Measurements from ENCODE around the gene EIF3M. TPM values are rescaled to one million over a fixed set of nuclear protein-coding genes. Genes with fewer than 3 reads are reported as not detected.

Gene EIF3M
- total and polyA plus RNA-seq, 4 donors: 115 to 223 (median 142) TPM

DNA sequence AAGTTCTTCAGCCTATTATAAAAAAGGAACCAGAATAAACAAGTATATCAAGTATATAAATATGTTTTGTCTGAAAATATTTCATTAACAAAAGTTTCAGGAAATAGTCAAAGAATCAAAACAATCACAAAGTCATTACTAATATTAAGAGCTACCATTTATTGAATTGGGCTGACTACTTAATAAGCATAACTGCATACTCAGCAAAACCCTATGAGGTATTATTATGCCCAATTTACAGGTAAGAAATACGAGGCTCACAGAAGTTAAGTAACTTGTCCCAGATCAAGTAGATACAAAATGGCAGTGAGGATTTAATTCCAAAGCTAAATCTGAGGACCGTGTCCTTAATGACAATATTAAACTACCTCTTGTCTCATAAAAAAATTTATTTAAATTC, 52.2 kb downstream of the EIF3M start (continued):
- TF ChIP-seq EGR1 (IDR thresholded peaks at IDR 0.05; ENCODE audit: low read depth in 2 of 2): no peak
- no peak for TF ChIP-seq RAD21 (IDR thresholded peaks at IDR 0.05)
- no peak for TF ChIP-seq HNF4A (conservative IDR thresholded peaks at IDR 0.05)
- no peak for TF ChIP-seq NR2F2 (IDR thresholded peaks at IDR 0.05)

DNA sequence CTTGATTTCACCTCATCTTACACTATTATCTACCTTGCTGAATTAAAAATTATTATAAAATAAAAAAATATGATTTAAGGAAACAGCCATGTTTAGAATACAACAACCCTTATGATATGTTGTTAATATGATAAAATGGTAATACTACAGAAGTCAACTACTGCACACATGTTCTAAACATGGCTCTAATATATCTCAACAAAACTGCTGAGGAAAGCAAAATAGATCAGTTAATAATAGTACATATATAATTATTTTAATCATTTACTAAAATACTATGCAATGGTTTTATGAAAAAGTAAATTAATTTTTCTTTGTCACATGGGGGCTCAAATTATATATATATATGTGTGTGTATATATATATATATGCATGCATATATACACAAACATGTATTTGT, 57.7 kb downstream of the EIF3M start:
- Histone ChIP-seq H3K9ac (ENCODE audit: low read depth in 1 of 2, low read length in 2 of 2) (no peak overlapping the region), H3K27me3 (ENCODE audit: control insufficient read depth in 4 of 4, insufficient read depth in 4 of 4, low read length in 3 of 4) (no peaks in the 10 kb centered on the region), H3K9me3 (ENCODE audit: control insufficient read depth in 4 of 4, low read length in 3 of 4) (no peaks in the 10 kb centered on the region), H3K36me3 (ENCODE audit: control insufficient read depth in 4 of 4, insufficient read depth in 3 of 4, low read depth in 1 of 4, low read length in 3 of 4) (no peaks in the 10 kb centered on the region), H3K27ac (ENCODE audit: low read depth in 1 of 2, low read length in 2 of 2) (no peak overlapping the region), H3K4me3 (ENCODE audit: low read depth in 1 of 3, low read length in 3 of 3) (no peak overlapping the region), H3K4me1 (ENCODE audit: control insufficient read depth in 4 of 4, insufficient read depth in 4 of 4, low read length in 3 of 4) (no peaks in the 10 kb centered on the region)
- TF ChIP-seq FOXA2 (IDR thresholded peaks at IDR 0.05): no peak
- TF ChIP-seq, protein P1, sequence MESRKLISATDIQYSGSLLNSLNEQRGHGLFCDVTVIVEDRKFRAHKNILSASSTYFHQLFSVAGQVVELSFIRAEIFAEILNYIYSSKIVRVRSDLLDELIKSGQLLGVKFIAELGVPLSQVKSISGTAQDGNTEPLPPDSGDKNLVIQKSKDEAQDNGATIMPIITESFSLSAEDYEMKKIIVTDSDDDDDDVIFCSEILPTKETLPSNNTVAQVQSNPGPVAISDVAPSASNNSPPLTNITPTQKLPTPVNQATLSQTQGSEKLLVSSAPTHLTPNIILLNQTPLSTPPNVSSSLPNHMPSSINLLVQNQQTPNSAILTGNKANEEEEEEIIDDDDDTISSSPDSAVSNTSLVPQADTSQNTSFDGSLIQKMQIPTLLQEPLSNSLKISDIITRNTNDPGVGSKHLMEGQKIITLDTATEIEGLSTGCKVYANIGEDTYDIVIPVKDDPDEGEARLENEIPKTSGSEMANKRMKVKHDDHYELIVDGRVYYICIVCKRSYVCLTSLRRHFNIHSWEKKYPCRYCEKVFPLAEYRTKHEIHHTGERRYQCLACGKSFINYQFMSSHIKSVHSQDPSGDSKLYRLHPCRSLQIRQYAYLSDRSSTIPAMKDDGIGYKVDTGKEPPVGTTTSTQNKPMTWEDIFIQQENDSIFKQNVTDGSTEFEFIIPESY (IDR thresholded peaks at IDR 0.05): no peak
- TF ChIP-seq, protein P2, sequence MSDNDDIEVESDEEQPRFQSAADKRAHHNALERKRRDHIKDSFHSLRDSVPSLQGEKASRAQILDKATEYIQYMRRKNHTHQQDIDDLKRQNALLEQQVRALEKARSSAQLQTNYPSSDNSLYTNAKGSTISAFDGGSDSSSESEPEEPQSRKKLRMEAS (IDR thresholded peaks at IDR 0.05): no peak
- TF ChIP-seq GABPA (IDR thresholded peaks at IDR 0.05 in 1 of 2, conservative IDR thresholded peaks at IDR 0.05 in 1 of 2): no peak
- TF ChIP-seq FOXA1 (IDR thresholded peaks at IDR 0.05): no peak
- no peak for TF ChIP-seq EGR1 (IDR thresholded peaks at IDR 0.05; ENCODE audit: low read depth in 2 of 2)
- no peak for TF ChIP-seq HNF4A (conservative IDR thresholded peaks at IDR 0.05)
- no peak for TF ChIP-seq TAF1 (conservative IDR thresholded peaks at IDR 0.05)
- no peak for TF ChIP-seq SP1 (IDR thresholded peaks at IDR 0.05)
- TF ChIP-seq YY1 (IDR thresholded peaks at IDR 0.05): no peak
- no peak for TF ChIP-seq HNF4G (IDR thresholded peaks at IDR 0.05)
- no peak for TF ChIP-seq JUND (IDR thresholded peaks at IDR 0.05)
- no peak for TF ChIP-seq RXRA (IDR thresholded peaks at IDR 0.05)
- DNase-seq (ENCODE audit: low spot score): no peak

DNA sequence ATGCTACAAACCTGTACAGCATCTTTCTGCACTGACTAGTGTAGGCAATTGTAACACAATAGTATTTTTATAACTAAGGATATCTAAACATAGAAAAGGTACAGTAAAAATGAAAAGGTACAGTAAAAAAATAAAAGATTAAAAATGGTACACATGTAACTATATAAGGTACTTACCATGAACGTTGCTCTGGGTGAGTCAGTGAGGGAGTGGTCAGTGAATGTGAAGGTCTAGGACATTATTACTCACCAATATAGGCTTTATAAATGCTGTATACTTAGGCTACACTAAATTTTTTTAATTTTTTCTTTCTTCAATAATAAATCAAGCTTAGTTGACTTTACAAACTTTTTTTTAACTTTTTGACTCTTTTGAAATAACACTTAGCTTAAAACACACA, 59.9 kb downstream of the EIF3M start:
- H3K36me3 ChIP-seq (ENCODE audit: control insufficient read depth in 4 of 4, insufficient read depth in 3 of 4, low read depth in 1 of 4, low read length in 3 of 4): no peaks in the 10 kb centered on the region
- H3K27me3 ChIP-seq (ENCODE audit: control insufficient read depth in 4 of 4, insufficient read depth in 4 of 4, low read length in 3 of 4): no peaks in the 10 kb centered on the region
- 68% methylated on average over 1 of the region's 1 CpG for WGBS
- no peak overlapping the region for H3K9ac ChIP-seq (ENCODE audit: low read depth in 1 of 2, low read length in 2 of 2)
- no peak overlapping the region for H3K27ac ChIP-seq (ENCODE audit: low read depth in 1 of 2, low read length in 2 of 2)
- no peaks in the 10 kb centered on the region for H3K9me3 ChIP-seq (ENCODE audit: control insufficient read depth in 4 of 4, low read length in 3 of 4)
- no peaks in the 10 kb centered on the region for H3K4me1 ChIP-seq (ENCODE audit: control insufficient read depth in 4 of 4, insufficient read depth in 4 of 4, low read length in 3 of 4)
- no peak for DNase-seq (ENCODE audit: low spot score)
- no peak overlapping the region for H3K4me3 ChIP-seq (ENCODE audit: low read depth in 1 of 3, low read length in 3 of 3)
- no peak for TF ChIP-seq GABPA (IDR thresholded peaks at IDR 0.05 in 1 of 2, conservative IDR thresholded peaks at IDR 0.05 in 1 of 2)
- TF ChIP-seq, protein P3, sequence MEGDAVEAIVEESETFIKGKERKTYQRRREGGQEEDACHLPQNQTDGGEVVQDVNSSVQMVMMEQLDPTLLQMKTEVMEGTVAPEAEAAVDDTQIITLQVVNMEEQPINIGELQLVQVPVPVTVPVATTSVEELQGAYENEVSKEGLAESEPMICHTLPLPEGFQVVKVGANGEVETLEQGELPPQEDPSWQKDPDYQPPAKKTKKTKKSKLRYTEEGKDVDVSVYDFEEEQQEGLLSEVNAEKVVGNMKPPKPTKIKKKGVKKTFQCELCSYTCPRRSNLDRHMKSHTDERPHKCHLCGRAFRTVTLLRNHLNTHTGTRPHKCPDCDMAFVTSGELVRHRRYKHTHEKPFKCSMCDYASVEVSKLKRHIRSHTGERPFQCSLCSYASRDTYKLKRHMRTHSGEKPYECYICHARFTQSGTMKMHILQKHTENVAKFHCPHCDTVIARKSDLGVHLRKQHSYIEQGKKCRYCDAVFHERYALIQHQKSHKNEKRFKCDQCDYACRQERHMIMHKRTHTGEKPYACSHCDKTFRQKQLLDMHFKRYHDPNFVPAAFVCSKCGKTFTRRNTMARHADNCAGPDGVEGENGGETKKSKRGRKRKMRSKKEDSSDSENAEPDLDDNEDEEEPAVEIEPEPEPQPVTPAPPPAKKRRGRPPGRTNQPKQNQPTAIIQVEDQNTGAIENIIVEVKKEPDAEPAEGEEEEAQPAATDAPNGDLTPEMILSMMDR (IDR thresholded peaks at IDR 0.05; ENCODE audit: low read depth, low read length, missing input control): no peak
- no peak for TF ChIP-seq RXRA (IDR thresholded peaks at IDR 0.05)
- TF ChIP-seq, protein P4, sequence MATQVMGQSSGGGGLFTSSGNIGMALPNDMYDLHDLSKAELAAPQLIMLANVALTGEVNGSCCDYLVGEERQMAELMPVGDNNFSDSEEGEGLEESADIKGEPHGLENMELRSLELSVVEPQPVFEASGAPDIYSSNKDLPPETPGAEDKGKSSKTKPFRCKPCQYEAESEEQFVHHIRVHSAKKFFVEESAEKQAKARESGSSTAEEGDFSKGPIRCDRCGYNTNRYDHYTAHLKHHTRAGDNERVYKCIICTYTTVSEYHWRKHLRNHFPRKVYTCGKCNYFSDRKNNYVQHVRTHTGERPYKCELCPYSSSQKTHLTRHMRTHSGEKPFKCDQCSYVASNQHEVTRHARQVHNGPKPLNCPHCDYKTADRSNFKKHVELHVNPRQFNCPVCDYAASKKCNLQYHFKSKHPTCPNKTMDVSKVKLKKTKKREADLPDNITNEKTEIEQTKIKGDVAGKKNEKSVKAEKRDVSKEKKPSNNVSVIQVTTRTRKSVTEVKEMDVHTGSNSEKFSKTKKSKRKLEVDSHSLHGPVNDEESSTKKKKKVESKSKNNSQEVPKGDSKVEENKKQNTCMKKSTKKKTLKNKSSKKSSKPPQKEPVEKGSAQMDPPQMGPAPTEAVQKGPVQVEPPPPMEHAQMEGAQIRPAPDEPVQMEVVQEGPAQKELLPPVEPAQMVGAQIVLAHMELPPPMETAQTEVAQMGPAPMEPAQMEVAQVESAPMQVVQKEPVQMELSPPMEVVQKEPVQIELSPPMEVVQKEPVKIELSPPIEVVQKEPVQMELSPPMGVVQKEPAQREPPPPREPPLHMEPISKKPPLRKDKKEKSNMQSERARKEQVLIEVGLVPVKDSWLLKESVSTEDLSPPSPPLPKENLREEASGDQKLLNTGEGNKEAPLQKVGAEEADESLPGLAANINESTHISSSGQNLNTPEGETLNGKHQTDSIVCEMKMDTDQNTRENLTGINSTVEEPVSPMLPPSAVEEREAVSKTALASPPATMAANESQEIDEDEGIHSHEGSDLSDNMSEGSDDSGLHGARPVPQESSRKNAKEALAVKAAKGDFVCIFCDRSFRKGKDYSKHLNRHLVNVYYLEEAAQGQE (IDR thresholded peaks at IDR 0.05): no peak
- TF ChIP-seq YY1 (IDR thresholded peaks at IDR 0.05): no peak
- TF ChIP-seq, protein P1 (IDR thresholded peaks at IDR 0.05): no peak
- TF ChIP-seq, protein P5, sequence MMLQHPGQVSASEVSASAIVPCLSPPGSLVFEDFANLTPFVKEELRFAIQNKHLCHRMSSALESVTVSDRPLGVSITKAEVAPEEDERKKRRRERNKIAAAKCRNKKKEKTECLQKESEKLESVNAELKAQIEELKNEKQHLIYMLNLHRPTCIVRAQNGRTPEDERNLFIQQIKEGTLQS (IDR thresholded peaks at IDR 0.05): no peak
- TF ChIP-seq HNF4A (conservative IDR thresholded peaks at IDR 0.05): no peak
- no peak for TF ChIP-seq NR2F2 (IDR thresholded peaks at IDR 0.05)
- no peak for TF ChIP-seq FOXA1 (IDR thresholded peaks at IDR 0.05)
- TF ChIP-seq SP1 (IDR thresholded peaks at IDR 0.05): no peak
- TF ChIP-seq TAF1 (conservative IDR thresholded peaks at IDR 0.05): no peak
- TF ChIP-seq, protein P2 (IDR thresholded peaks at IDR 0.05): no peak
- no peak for TF ChIP-seq EGR1 (IDR thresholded peaks at IDR 0.05; ENCODE audit: low read depth in 2 of 2)
- no peak for TF ChIP-seq FOXA2 (IDR thresholded peaks at IDR 0.05)
- TF ChIP-seq JUND (IDR thresholded peaks at IDR 0.05): no peak
- no peak for TF ChIP-seq HNF4G (IDR thresholded peaks at IDR 0.05)
- no peak for TF ChIP-seq RAD21 (IDR thresholded peaks at IDR 0.05)

Data from liver (tissue), 9 donors.